Measurements from ENCODE around the gene ALS2.
"Not testable (repeated sequence)": the region's sequence is repeated elsewhere in the genome, so short reads cannot be mapped to it uniquely, and the experiment has no call there.

Gene ALS2

DNA sequence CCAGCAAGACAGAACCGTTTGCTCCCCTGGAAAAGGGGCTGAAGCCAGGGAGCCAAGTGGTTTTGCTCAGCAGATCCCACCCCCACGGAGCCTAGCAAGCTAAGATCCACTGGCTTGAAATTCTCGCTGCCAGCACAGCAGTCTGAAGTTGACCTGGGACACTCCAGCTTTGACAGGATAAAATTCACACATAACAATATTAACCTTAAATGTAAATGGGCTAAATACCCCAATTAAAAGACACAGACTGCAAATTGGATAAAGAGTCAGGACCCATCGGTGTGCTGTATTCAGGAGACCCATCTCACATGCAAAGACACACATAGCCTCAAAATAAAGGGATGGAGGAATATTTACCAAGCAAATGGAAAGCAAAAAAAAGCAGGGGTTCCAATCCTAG lies 109.5 kb downstream of the ALS2 start:
- DNase-seq, result not testable (repeated sequence)

DNA sequence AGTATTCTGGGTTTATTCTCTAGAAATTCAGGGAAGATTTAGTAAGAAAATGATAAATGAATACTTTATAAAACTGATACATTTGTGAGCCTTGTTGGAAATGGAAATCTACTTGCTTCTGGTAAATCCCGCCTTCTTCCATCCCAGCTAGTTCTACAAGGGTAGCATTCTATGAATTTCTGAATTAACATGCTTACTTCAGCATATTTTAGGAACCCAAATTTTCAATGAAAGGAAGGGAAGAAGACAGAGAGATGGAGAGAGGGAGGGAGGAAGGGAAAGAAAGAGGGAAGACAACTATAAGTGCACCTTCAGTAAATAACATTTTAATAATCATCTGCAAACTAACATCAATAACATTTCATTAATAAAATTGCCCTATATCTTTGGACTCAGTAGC lies 110.9 kb downstream of the ALS2 start:
- no peak for DNase-seq

DNA sequence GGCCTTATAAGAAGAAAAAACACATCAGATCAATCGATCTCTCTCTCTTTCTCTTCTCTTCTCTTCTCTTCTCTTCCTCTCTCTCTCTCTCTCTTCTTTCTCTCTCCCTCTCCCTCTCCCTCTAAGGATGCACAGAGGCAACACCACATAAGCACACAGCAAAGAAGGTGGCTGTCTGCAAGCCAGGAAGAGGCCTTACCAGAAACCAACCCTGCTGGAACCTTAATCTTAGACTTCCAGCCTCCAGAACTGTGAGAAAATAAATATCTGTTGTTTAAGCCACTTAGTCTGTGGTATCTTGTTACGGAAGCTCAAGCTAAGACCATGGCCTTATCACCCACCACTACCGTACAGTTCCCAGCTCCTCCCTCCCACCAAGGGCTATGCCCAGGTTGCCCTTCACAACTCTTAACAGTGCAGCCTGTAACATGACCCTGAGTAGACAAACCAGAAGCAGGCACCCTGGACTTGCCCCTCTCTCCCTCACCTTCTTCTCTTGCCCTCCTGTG lies 112.3 kb downstream of the ALS2 start:
- DNase-seq, result peak; percentile 57

DNA sequence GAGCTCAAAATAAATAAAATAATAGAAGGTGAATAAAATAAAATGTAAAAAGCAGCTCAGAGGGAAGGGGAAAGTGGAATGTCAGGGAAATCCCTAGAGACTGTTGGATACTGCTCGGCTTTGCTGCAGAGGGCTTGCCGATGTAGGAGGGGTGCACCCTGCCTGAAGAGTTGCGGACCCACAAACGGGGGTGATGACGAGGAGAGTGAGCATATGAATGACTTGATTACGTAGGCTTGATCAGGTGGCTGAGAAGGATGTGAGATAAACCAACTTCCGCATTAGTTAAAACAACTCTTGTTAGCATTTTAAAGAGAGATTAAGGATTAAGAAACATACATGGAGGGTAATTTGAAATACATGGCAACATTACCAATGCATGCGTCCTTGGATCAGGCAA lies 116.4 kb downstream of the ALS2 start:
- no peak for DNase-seq

DNA sequence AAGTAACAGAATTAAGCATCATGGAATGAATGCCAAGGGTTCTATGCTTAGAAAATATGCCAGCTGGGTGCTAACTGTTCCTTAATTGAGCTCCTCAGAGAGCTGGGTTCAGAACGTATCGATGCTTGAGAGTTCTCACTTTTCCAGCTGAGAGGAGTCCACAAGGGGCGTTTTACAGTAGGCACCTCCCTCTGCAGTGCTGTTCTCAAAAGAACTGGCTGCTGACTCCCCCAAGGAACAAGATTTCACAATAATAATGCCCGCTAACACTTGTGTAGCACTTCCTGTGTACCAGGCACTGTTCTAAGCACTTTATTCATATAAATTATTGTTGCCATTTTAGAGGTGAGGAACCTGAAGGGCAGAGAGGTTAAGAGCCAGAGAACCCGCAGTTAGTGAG lies 119.4 kb downstream of the ALS2 start:
- DNase-seq, result no peak

DNA sequence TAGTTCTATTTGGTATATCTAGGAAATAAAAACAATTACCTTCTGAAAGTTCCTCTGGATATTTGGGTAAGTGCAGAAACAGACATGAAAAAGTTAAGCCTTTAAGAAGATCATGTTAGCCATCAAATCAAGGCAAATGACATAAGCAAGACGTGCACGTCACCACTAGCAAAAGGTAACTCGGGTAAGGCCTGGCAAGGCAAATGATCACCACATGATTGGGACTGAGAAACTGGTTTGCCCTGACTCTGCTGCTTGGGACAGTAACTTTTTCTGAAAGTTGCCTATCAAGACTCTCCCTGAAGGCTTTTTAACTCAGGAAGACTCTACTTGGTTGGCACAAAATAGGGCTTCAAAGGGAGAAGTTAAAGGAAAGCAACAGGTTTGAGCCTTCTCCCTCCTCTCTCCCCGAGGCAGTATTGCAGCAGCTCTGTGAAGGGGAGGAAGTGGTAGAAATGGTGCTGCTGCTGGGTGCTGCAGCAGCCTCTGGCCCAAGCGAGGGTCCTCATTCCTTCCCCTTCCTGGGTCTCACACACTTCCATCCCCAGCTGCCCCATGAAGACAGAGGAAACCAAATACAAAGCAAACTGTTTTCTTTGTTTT lies 120.3 kb downstream of the ALS2 start:
- no peak for DNase-seq

DNA sequence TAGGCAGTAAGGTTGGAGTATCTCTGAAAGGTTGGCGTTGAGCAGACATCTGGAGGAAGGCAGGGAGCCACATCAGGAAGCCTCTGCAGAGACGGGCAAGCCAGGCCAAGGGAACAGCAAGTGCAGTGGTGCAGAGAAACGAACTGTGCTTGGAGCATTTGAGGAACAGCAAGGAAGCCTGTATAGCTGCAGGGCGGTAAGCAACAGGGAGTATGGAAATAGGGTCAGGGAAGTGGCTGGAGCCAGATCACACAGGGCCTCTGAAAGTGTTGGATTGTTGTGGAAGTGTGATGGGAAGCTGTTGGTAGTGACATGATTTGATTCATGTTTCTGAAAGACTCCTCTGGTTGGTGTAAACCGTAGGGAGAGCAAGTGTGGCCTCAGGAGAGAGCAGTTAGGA lies 124.0 kb downstream of the ALS2 start:
- no peak for DNase-seq

DNA sequence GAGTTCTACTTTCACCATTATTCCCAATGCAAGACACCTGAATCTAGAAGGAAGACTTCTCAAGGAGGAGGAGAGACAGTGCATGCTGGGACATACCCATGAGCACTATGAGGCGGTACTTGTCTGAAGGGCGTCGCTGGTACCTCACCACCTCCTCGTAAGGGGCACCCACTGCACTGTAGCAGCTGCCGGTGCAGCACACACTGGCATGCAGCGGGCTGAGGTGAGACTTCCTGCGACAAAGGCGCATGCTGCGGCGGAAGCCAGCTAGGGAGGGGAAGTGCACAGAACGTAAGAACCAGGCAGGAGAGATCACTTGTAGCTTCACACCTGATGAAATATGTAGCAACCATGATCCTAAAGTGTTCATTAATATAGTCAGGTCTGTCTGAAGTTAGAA lies 124.6 kb downstream of the ALS2 start:
- DNase-seq, result no peak

DNA sequence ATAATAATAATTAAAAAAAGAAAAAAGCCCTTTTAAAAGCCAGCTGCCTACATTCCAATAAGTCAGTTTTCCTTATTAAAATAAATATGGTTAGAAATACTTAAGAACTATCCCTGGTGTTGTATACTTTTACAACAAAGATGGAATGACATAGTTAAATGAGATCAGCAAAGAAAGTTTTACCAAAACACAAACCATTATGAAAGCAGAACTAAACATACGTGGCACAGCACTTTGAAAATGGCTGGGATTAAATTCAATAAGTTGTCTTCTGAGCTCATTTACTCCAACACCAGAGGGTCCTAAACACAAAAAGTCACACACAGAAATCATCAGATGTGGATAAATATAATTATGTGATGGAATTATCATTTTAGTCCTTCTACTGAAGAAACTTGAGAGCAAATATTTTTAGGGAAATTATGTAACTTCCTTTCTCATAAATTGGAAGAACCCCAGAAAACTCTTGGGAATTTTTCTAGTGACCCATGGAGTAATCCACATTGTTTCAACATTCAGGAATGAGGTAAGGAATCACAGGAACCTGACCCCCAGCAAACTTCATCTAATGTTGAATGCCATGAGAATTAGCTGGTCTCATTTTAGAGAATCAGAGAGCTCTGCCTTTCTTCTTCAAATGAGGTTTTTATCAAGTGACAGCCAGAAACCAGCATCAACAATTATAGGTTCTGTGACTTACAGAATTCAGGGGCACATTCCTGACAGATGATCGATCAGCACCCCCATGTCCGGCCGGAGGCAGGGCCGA lies 125.9 kb downstream of the ALS2 start:
- DNase-seq, result no peak

DNA sequence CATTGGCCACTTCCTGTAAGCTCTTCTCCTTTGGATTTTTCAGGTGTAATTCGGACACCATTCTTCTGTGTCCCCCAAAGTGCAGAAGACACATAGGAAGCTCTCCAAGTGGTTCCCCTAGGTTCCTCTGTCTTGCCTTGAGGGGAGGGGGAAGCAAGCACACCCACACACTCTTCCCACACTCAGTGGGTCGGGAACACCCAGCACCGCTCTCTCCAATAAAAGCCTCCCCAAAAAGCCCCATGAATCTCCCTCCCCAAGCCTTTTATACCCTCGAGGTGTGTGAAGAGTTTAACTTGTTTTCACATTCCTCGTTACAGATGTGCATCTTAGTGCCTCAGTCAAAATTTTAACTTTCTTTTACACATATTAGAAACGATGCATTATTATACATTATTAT lies 127.5 kb downstream of the ALS2 start:
- DNase-seq, result no peak

Data from hematopoietic multipotent progenitor cell treated with erythropoietin and hydrocortisone succinate and interleukin-3 and kit ligand, for 8 days (in vitro differentiated cells).